HEK293 (cell line): Measurements from ENCODE around the gene CAB39.
A peak's percentile ranks its signal among the peaks of the same experiment; 100 is the strongest.

Experiments
- CTCF ChIA-PET: fragments of 350-600 bp; formaldehyde crosslinking; extraction: SDS; loops from one replicate; lab custom pipeline; 2021; ENCODE audit warnings: antibody characterized with exemption; lab: Yijun Ruan, JAX
- POLR2A ChIA-PET: fragments of 300-600 bp; formaldehyde crosslinking; extraction: SDS; loops from one replicate; lab custom pipeline; 2020; ENCODE audit warnings: antibody characterized with exemption, inconsistent platforms; lab: Yijun Ruan, JAX
- H3K27ac ChIP-seq: fragments of 200-500 bp; sonication (Bioruptor generic); 2 replicates; pipeline ENCODE4 v1.5.1; 2014; ENCODE audit warnings: low read depth, low read length, control low read depth, inconsistent platforms; ENCODE audit errors: extremely low read depth
- H3K36me3 ChIP-seq, 2 experiments: fragments of 200-500 bp in 1 of 2; sonication (Bioruptor generic) in 1 of 2; 1 replicate in 1 of 2; 2 replicates in 1 of 2; pipeline ENCODE4 v1.5.1; 2014 to 2017; ENCODE audit warnings: inconsistent platforms in 2 of 2, low read length in 2 of 2; ENCODE audit not compliant: control insufficient read depth in 2 of 2, insufficient read depth in 1 of 2
- H3K4me1 ChIP-seq: fragments of 200-500 bp; sonication (Bioruptor generic); 2 replicates; pipeline ENCODE4 v1.5.1; 2014; ENCODE audit warnings: mild to moderate bottlenecking, low read length, inconsistent platforms; ENCODE audit not compliant: control insufficient read depth, insufficient read depth
- H3K4me3 ChIP-seq: 2 replicates; pipeline ENCODE4 v1.5.1; 2011; ENCODE audit warnings: low read depth, mild to moderate bottlenecking, control low read depth, low read length, moderate library complexity
- H3K9me3 ChIP-seq: fragments of 200-500 bp; sonication (Bioruptor generic); 2 replicates; pipeline ENCODE4 v1.5.1; 2014; ENCODE audit warnings: low read depth, low read length, inconsistent platforms; ENCODE audit not compliant: control insufficient read depth, insufficient read depth
- SCRT2 ChIP-seq: fragments of 450-650 bp; formaldehyde crosslinking; IDR thresholded peaks from 2 replicates; pipeline ENCODE4 v1.5.1; 2016; ENCODE audit warnings: missing biosample characterization, missing genetic modification characterization
- SETDB1 ChIP-seq: IDR thresholded peaks from one replicate; pipeline ENCODE4 v1.6.1; 2017; ENCODE audit warnings: mild to moderate bottlenecking, low read length, moderate library complexity, mixed read lengths; ENCODE audit not compliant: insufficient read length
- ZNF37A ChIP-seq: fragments of 450-650 bp; IDR thresholded peaks from 2 replicates; pipeline ENCODE4 v1.5.1; 2018; ENCODE audit warnings: missing biosample characterization, missing genetic modification characterization
- ZNF530 ChIP-seq: fragments of 450-650 bp; formaldehyde crosslinking; IDR thresholded peaks from 2 replicates; pipeline ENCODE4 v1.5.1; 2016; ENCODE audit warnings: low read depth, missing biosample characterization, missing genetic modification characterization
- TF ChIP-seq, protein P1 (sequence below): fragments of 450-650 bp; formaldehyde crosslinking; IDR thresholded peaks from 2 replicates; pipeline ENCODE4 v1.5.1; 2016; ENCODE audit warnings: missing biosample characterization, missing genetic modification characterization
- TF ChIP-seq, protein P2 (sequence below): fragments of 450-650 bp; formaldehyde crosslinking; IDR thresholded peaks from 2 replicates; pipeline ENCODE4 v1.5.1; 2016; ENCODE audit warnings: missing biosample characterization, missing genetic modification characterization
- TF ChIP-seq, protein P3 (sequence below): fragments of 450-650 bp; formaldehyde crosslinking; optimal IDR thresholded peaks from 2 replicates; pipeline ENCODE3; 2016; ENCODE audit warnings: missing biosample characterization, mild to moderate bottlenecking, missing genetic modification characterization
- TF ChIP-seq, protein P4 (sequence below): fragments of 450-650 bp; formaldehyde crosslinking; IDR thresholded peaks from 2 replicates; pipeline ENCODE4 v1.5.1; 2016; ENCODE audit warnings: missing biosample characterization, missing genetic modification characterization
- TF ChIP-seq, protein P5 (sequence below): fragments of 450-650 bp; formaldehyde crosslinking; IDR thresholded peaks from 2 replicates; pipeline ENCODE4 v1.5.1; 2016; ENCODE audit warnings: missing biosample characterization, missing genetic modification characterization

The CAB39 gene

DNA sequence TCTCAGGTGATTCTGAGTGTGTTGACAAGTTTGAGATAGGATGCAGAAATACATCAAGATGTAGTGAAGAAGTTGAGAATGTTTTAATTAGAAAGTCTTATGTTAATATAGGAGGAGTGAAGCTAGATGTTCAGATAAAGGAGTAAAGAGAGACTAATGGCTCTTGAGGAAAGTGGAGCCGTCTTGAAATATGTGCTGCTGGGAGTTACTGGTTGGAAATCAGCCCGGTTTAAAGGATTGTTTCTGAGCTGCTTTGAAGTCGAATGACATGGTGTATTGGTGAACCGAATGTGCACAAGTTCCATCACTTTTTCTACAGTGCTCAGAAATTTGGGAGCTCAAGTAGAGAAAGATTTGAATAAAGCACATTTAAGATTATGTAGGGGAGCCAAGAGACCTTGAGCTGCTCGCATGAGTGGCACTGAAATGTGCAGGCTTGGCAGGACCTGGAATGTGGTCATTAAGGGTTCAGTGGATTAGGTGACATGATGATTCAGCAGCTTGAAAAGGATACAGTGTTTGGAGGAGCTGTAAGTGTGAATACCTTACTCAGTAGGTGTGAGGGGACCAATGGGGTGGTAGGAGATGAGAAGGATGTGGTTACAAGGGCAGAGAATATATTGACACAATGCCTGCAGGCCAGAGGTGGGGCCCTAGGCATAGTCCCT is 68.6 kb downstream of the CAB39 start:
- Histone ChIP-seq H3K4me1 (no peaks in the 10 kb centered on the region), H3K36me3 (peaks cover 5 to 18% of the 10 kb centered on the region in 2 experiments; a peak in 2 of 3 replicates), H3K9me3 (no peaks in the 10 kb centered on the region), H3K27ac (no peak overlapping the region), H3K4me3 (no peak overlapping the region)
- POLR2A ChIA-PET: no interaction called here
- TF ChIP-seq SCRT2 (tag by site-specific recombination): no peak
- TF ChIP-seq, protein P1, sequence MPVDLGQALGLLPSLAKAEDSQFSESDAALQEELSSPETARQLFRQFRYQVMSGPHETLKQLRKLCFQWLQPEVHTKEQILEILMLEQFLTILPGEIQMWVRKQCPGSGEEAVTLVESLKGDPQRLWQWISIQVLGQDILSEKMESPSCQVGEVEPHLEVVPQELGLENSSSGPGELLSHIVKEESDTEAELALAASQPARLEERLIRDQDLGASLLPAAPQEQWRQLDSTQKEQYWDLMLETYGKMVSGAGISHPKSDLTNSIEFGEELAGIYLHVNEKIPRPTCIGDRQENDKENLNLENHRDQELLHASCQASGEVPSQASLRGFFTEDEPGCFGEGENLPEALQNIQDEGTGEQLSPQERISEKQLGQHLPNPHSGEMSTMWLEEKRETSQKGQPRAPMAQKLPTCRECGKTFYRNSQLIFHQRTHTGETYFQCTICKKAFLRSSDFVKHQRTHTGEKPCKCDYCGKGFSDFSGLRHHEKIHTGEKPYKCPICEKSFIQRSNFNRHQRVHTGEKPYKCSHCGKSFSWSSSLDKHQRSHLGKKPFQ (tag by site-specific recombination): 0 out of 2 replicates have a peak, but pooled peaks have one; percentile 57
- CTCF ChIA-PET: interaction anchor here (0.6 to 3.0 kb wide), 3 partner anchors 17 to 1001 kb away, joined by 3 to 8 read pairs (median 5); no protein-coding TSS in a partner anchor

DNA sequence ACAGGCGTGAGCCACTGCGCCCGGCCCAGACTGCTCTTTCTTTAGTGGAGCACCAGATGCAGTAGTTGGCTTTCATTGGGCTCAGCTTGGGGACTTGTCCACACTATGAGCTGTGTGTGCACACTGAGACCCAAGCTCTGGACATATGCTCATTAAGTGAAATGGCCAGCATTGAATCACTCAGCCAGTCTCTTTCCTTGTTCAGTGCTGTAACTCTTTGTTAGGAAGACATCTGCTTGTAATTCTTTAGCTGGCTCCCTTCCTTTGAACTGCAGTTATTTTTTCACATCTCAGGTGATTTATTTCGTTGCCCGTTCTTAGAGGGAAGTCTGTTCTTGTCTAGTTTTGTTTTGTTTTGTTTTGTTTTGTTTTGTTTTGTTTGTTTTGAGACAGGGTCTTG is 70.5 kb downstream of the CAB39 start:
- Histone ChIP-seq H3K27ac (no peak overlapping the region), H3K4me1 (no peaks in the 10 kb centered on the region), H3K9me3 (no peaks in the 10 kb centered on the region), H3K36me3 (peaks cover 5 to 30% of the 10 kb centered on the region in 2 experiments), H3K4me3 (no peak overlapping the region)
- TF ChIP-seq, protein P2, sequence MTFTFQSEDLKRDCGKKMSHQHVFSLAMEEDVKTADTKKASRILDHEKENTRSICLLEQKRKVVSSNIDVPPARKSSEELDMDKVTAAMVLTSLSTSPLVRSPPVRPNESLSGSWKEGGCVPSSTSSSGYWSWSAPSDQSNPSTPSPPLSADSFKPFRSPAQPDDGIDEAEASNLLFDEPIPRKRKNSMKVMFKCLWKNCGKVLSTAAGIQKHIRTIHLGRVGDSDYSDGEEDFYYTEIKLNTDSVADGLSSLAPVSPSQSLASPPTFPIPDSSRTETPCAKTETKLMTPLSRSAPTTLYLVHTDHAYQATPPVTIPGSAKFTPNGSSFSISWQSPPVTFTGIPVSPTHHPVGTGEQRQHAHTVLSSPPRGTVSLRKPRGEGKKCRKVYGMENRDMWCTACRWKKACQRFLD (tag by site-specific recombination): no peak
- no peak for TF ChIP-seq ZNF37A
- TF ChIP-seq, protein P3, sequence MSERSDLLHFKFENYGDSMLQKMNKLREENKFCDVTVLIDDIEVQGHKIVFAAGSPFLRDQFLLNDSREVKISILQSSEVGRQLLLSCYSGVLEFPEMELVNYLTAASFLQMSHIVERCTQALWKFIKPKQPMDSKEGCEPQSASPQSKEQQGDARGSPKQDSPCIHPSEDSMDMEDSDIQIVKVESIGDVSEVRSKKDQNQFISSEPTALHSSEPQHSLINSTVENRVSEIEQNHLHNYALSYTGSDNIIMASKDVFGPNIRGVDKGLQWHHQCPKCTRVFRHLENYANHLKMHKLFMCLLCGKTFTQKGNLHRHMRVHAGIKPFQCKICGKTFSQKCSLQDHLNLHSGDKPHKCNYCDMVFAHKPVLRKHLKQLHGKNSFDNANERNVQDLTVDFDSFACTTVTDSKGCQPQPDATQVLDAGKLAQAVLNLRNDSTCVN (tag by site-specific recombination): no peak
- TF ChIP-seq, protein P4, sequence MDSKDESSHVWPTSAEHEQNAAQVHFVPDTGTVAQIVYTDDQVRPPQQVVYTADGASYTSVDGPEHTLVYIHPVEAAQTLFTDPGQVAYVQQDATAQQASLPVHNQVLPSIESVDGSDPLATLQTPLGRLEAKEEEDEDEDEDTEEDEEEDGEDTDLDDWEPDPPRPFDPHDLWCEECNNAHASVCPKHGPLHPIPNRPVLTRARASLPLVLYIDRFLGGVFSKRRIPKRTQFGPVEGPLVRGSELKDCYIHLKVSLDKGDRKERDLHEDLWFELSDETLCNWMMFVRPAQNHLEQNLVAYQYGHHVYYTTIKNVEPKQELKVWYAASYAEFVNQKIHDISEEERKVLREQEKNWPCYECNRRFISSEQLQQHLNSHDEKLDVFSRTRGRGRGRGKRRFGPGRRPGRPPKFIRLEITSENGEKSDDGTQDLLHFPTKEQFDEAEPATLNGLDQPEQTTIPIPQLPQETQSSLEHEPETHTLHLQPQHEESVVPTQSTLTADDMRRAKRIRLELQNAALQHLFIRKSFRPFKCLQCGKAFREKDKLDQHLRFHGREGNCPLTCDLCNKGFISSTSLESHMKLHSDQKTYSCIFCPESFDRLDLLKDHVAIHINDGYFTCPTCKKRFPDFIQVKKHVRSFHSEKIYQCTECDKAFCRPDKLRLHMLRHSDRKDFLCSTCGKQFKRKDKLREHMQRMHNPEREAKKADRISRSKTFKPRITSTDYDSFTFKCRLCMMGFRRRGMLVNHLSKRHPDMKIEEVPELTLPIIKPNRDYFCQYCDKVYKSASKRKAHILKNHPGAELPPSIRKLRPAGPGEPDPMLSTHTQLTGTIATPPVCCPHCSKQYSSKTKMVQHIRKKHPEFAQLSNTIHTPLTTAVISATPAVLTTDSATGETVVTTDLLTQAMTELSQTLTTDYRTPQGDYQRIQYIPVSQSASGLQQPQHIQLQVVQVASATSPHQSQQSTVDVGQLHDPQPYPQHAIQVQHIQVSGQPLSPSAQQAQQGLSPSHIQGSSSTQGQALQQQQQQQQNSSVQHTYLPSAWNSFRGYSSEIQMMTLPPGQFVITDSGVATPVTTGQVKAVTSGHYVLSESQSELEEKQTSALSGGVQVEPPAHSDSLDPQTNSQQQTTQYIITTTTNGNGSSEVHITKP (tag by site-specific recombination): no peak
- TF ChIP-seq, protein P5, sequence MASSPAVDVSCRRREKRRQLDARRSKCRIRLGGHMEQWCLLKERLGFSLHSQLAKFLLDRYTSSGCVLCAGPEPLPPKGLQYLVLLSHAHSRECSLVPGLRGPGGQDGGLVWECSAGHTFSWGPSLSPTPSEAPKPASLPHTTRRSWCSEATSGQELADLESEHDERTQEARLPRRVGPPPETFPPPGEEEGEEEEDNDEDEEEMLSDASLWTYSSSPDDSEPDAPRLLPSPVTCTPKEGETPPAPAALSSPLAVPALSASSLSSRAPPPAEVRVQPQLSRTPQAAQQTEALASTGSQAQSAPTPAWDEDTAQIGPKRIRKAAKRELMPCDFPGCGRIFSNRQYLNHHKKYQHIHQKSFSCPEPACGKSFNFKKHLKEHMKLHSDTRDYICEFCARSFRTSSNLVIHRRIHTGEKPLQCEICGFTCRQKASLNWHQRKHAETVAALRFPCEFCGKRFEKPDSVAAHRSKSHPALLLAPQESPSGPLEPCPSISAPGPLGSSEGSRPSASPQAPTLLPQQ (tag by site-specific recombination): no peak
- ChIA-PET POLR2A (no interaction called here), CTCF (no interaction called here)

DNA sequence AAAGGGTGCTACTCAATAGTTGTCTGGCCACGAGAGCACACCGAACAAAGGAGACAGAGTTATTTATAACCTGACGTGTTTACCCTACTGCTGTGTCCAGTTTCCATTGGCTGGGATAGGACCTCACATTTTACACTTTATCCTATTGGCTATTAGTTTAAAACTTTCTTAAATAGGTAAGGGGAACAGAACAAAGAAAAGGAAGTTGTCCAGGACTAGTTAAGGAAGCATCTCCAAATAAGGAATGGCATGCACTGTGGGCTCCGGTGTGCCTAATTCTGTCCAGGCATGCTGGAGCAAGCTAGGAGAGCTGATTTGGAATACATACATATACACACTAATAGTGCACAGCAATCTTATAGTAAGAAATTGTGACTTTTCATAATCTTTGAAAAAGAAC is 72.2 kb downstream of the CAB39 start:
- POLR2A ChIA-PET: no interaction called here
- TF ChIP-seq SETDB1 (peak; percentile 9), ZNF530 (tag by site-specific recombination) (no peak)
- CTCF ChIA-PET: no interaction called here

More for the DNA sequence above, 72.2 kb downstream of the CAB39 start:
- no peaks in the 10 kb centered on the region for H3K4me1 ChIP-seq
- no peak overlapping the region for H3K4me3 ChIP-seq
- H3K9me3 ChIP-seq: no peaks in the 10 kb centered on the region
- H3K27ac ChIP-seq: no peak overlapping the region
- peaks cover 5 to 42% of the 10 kb centered on the region in 2 experiments for H3K36me3 ChIP-seq
